GM19351 (cell line): Measurements from ENCODE around the gene EYA2.
"Not testable (repeated sequence)": the region's sequence is repeated elsewhere in the genome, so short reads cannot be mapped to it uniquely, and the experiment has no call there.

Experiments used
- ATAC-seq: cut with Tn5 transposase; IDR thresholded peaks from one replicate; pipeline ENCODE4 v1.9.1; 2021; ENCODE audit warnings: mild to moderate bottlenecking, moderate library complexity; ENCODE audit not compliant: unreplicated experiment

Gene EYA2

DNA sequence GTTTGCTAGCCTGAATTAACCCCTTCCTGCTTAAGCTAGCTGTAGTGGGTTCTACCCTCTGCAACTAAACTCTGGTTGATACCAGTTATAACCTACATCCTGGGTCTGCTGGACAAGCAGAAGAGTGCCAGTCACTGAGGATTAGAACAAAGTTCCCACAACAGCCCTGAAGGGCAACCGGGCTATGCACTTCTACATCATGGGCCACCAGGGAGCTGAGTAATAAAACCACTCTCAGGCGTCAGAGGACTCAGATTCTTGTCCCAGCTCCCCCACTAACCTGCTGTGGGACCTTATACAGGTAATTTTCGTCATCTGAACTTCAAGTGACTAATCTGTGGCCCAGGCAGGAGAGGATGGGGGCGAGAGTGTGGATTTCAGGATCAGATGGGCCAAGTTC is 56.8 kb downstream of the EYA2 start:
- no peak for ATAC-seq

DNA sequence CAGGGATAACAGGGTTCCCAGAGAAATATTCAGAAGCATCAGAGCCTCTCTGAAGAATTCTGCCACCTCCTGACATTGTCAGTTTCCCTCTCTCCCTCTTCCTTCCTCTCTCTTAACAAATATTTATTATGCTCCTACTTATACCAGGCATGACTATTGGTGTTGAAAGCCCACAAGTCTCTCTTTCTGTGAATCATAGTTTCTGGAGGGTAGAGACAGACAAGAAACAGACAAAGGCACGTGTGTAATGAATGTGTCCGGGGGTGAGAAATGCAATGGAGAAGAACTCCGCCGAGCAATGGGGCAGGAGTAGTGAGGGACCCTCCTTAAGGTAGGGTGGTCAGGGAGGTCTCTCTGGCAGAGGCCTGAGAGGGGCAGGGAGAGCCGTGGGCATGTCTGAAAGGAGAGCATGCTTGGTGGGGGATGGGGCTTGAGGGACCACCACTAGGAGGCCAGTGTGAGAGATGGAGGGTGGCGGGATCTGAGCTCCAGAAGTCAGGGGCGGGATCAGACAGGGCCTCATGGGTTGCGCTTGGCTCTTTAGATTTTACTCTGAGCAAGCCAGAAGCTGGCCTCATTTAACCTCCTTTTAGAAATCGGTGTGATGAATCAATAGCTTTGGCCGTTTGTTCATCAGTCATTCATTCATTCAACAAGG is 57.3 kb downstream of the EYA2 start:
- ATAC-seq, result no peak

DNA sequence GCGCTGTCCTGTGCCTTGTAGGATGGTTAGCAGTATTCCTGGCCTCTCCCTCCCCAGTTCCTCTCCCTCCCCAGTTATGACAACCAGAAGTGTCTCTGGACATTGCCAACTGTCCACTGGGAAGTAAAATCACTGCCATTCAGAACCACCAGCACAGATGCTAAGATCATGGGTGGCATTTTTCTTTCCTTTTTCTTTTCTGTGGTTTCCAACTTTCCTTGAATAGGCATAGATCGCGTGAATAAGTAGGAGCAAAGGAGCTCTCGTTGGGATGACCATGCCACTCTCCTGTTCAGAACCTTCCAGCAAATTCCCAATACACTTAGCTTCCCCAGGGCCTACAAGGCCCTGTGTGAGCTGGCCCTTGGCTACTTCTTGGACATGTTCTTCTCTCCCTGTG is 59.0 kb downstream of the EYA2 start:
- no peak for ATAC-seq

DNA sequence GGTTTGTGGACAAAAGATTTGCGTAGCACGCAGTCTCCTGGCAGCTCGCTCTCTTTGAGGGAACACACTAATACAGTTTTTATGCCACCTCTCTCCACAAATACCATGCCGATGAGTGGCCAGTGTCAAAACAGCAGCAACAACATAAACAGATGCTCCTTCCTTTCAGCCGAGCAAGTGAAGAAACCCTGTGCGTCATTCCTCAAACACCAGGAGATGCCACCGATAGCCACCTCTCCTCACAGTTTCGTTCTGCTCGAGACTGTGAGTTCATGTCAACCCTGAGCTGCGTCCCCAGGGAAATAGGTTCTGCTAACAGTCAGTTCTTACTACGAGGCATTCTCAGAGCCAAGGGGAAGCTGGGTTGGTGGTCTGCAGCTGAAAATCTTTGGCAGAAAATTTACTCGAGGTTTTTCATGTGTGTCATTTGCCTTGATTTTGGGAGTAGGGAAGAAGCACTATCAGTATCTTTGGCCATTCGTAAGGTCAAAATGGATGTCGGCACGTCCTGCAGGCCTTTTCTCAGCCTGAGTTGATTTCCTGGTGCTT is 59.9 kb downstream of the EYA2 start:
- ATAC-seq, result no peak

DNA sequence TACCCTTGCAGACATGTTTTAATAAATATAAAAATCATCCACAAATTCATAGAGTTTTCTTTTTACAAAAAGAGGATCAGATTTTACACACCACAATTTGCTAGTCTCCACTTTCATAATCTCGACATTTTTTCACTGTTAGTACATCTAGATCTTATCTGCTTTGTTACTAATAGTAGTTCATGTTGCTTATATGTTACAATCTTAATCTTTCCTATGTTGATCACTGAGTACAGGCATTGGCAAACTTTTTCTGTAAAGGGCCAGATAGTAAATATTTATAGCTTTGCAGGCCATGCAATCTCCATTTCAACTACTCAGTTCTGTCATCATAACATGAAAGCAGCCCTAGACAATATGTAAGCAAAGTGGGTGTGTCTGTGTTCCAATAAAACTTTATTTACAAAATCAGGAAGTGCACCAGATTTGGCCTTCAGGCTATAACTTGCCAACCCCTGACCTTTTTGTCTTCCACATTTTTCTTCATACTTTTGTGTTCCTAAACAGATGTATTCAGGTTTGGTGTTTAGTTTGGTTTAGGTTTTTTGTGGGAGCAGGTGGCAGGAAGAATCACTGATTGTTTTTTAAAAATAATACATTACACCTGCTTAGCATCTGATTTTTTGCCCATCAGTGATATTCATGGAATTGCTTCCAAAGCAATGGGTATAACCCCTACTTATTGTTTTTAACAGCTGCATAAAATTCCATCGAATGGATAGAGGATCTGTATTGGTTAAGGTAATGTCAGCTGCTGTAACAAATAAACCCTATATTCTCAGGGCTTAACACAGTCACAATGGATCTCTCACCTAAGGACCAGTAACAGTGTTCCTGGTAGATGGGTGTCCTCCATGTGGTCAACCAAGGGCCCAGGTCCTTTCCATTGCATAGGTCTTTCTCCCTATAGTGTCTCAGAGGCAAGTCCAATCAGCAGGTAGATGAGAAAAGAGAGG is 61.2 kb downstream of the EYA2 start:
- no peak for ATAC-seq

DNA sequence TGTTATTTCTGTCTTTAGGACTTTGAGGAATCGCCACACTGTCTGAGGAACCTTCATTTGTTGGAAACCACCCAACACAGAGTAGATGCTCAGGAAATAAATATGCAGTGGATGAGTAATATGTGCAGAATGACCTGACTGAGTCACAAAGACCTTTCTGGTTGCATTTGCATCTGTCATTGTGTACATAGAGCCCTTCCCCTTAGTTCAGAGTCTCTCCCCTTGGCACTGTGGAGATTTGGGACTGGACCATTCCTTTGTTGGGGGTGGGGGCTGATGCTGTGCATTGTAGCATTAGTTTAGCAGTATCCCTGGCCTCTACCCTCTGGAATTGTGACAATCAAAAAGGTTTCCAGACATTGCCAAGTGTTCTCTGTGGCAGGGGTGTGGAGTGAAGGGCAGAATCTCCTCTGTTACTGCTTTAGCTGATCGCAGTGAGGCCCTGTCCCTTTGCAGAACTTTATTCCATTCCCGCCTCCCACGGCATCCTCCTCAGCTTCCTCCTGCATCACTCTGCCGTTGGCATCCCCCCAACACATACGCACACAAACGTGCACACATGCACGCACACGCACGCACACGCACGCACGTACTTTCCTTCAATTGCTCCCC is 64.5 kb downstream of the EYA2 start:
- ATAC-seq, result no peak

DNA sequence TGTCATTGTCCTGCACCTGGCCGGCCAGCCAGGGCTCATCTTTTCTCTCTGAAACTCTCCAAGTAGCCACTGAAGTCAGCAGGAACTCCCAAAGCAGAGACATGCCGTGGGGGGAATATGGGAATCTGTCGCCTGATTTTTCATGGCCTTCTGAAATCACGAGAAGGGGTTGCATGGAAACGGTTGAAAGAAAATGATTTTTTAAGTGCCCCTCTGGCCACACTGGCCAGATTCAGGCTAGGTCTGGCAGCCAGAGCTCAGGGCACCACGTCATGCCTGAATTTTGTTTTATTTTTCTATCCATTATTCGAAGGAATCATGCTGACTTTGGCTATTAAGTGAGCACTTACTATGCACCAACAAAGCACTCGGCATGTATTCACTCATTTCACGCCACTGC is 65.2 kb downstream of the EYA2 start:
- no peak for ATAC-seq

DNA sequence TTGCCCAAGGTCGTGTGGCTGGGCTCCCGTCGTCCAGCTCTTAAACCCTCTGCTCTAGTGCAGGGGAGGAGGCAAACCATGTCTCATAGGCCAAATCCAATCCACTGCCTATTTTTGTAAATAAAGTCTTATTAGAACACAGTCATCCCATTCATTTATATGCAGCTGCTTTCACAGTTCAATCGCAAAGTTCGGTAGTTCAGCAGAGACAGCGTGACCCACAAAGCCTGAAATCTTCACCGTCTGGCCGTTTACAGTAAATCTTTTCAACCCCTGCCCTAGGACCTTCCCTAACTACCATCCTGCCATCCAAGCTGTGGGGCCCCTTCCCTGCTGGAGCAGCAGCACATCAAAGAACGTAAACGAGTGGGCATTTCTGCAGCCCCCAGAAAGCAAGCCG is 65.9 kb downstream of the EYA2 start:
- no peak for ATAC-seq

DNA sequence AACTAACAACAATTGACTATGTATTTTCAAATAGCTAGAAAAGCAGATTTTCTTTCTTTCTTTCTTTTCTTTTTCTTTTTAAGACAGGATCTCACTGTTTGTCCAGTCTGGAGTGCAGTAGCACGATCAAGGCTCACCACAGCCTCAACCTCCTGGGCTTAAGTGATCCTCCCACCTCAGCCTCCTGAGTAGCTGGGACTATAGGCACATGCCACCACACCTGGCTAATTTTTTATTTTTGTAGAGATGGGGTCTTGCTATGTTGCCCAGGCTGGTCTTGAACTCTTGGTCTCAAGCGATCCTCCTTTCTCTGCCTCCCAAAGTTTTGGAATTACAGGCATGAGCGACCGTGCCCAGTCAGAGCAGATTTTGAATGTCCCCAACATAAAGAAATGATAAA is 67.3 kb downstream of the EYA2 start:
- ATAC-seq, result not testable (repeated sequence)

DNA sequence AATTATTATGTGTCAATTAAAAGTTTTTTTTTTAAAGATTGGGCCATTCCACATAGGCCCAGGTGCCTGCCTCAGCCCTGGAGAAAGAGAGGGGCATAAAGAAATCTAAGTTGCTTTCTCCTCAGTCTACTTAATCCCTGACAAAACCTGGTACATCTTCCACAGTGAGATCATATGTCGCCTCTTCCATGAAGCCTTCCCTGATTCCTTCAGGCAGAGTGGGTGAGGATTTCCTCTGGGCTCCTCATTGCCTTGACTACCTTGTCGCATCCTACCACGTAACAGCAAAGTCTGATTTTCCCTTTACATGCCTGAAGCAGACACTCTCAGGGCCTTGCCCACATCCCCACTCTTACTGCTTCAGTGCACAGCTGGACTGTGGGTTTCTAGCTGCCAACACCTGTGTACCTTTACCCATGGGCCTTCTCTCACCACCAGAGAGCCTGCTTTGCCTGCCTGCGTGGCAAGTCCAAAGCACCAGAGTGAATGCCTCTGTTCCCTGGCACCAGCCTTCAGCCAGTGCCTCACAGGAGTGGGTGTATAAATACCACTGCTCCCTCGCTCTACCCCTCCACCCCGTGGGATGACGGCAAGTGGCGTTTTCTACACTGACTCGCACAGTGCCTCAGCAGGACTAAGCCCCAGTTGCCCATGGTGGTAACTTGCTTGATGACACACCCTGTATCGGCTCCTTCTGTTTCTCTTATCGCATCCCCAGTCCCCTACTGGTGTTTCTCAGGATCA is 68.0 kb downstream of the EYA2 start:
- no peak for ATAC-seq

DNA sequence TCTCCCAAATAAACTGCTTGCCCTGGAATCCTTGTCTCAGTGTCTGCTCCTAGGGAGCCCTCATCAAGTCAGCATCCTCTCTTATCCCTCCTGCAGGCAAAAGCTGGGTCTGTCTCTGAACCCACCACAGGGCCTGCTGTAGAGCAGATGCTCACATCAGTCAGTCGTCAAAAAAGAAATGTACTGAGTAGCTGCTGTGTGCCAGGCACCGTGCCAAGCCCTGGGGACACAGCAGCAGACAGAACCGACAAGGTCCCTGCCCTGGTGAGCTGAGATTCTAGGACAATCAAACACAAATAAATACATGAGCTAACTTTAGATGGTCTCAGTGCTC is 68.5 kb downstream of the EYA2 start:
- no peak for ATAC-seq

DNA sequence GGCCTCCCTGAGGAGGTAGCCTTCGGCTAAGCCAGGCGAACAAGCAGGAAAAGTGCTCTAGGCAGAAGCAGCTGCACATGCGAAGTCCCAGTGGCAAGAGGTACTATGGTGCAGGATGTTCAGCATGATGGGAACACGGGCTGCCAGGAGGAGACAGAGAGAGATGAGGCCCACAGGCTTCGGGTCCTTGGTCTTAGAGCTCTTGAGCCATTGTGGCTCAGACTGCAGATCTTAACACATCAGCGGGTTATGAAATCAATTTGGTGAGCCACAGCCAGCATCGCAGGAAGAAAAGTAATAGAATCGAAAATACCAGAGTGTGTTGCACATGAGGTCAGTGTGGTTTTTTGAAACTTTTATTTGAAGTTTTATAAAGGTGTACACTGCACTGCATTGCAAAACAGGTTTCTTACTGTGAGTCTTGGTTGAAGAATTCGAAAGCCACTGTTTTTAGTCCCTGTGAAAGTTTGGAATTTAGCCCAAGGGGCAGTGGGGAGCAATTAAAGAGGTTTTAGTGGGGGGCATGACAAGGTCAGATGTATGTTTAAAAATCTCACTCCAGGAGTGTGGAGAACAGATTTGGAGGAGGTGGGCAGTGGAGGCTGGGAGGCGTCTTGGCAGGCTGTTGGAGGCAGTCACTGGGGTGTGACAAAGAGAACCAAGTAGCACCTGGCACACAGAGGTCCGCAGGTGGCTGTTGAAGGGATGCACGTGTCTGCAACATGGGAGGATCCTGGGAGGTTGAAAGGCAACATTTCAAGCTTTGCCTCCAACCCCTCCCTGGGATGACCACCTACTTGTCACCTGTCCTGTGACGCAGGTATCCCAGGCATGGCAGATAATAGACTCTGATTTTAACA is 69.3 kb downstream of the EYA2 start:
- ATAC-seq, result no peak

DNA sequence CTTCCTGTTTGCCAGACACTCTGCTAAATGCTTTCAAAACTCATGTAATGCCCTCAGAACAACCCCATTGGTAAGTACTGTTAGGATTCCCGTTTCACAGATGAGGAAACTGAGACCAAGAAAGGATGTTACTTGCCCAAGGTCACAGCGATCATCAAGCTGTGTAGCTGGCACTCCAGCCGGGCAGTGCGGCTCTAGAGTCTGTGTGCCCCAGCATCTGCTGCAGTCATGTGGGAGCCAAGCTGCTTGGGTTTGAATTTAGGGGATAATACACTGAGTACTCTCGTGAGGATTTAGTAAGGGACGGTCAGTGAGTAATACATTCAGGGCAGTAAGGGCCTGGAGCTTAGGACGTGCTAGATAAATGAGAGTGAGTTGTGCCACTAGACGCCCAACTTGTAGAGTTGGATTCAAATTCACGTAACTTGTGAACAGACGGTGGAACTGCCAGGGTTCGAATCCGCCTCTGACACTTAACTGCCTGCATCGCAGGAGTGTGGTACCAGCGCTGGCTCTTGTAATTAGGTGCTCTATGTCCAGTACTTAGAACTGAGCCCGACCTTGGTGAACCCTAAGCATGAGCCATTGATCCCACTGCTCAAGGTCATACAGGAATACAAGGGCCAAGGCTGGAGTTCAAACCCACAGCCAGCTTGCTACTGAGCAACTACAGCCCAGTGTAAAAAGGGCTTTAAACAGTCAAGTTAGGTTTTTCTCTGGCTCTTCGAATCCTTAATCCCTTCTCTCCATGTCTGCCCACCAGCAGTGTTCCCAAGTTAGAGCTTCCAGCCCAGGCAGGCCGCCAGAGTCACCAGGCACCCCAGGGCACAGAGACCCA is 70.2 kb downstream of the EYA2 start:
- ATAC-seq, result no peak

DNA sequence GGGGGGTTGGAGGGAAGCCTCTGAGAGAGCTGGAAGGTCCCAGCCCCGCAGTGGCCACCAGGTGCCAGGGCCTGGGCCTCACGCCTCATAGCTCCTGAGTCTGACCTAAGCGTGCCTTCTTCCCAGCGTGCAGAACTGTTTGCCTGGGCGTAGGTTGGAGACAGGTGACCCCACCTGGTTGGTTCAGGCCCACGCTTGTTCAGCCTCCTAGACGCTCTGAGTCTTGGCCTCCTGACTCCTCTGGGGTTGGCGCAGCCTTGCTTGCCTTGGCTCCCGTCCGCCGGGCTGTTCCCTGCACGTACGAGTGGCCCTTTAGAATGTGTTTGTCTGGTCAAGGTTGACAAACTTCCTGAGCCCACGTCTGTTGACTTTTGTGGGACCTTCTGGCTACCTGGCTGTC is 70.8 kb downstream of the EYA2 start:
- no peak for ATAC-seq

DNA sequence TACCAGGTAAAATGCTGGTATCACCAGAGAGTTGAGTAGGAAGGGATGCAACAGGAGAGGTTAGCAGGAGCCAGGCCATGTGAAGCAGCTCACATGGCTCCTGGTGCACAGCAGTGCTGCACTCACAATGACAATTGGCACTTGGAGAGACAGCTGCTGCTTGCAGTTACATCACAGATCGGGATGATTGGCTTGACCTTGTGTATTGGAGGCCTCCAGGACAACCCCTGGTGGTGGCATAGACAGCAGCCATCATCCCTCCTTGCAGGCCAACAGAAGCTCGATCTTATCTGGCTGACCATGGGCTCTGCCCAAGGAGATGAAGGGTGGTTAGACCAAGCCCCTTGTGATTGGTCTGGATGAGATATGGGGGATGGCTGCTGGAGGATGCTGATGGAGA is 73.0 kb downstream of the EYA2 start:
- ATAC-seq, result no peak

DNA sequence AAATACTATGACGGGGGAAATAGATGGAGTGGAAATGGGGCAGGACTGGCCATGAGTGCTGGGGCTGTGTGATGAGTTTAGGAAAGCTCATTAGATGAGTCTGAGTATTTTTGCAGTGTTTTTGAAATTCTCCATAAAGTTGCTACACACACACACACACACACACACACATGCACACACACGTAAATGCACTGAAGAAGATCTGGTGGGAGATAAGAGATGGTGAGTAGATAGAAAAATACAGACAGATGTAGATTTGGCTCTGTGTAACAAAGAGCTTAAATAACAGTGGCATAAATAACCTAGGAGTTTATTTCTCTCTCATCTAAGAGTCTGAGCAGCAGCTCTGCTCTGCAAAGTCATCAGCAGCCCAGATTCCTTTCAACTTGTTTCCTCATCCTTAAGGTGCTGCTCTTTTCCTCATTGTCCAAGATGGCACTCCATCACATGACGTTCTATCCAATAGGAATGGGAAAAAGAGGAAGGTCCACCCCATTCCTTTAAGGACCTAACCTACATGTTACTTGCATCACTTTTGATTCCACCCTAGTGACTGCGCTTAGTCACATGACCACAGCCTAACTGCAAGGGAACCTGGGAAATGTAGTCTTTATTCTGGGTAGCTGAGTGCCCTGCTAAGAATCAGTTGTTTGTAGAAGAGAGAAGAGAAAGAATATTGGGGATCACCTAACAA is 76.4 kb downstream of the EYA2 start:
- no peak for ATAC-seq

DNA sequence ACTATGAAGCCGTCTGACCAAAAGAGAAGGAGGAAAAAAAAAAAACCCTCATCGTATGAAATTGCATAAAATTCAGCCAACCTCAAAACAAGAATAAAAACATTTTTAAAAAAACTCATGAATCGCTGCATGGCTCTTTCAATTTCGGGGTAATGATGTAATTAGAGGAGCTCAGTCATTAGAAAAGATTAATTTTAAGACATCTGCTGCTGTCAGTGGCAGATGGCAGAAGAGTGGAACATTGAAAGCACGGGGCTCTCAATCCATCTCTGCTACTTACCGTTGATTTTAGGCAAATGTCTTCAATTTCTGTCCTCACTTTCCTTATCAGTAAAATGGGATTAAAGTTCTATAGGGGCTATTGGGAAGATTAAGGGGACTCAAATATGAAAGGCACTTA is 79.1 kb downstream of the EYA2 start:
- no peak for ATAC-seq

DNA sequence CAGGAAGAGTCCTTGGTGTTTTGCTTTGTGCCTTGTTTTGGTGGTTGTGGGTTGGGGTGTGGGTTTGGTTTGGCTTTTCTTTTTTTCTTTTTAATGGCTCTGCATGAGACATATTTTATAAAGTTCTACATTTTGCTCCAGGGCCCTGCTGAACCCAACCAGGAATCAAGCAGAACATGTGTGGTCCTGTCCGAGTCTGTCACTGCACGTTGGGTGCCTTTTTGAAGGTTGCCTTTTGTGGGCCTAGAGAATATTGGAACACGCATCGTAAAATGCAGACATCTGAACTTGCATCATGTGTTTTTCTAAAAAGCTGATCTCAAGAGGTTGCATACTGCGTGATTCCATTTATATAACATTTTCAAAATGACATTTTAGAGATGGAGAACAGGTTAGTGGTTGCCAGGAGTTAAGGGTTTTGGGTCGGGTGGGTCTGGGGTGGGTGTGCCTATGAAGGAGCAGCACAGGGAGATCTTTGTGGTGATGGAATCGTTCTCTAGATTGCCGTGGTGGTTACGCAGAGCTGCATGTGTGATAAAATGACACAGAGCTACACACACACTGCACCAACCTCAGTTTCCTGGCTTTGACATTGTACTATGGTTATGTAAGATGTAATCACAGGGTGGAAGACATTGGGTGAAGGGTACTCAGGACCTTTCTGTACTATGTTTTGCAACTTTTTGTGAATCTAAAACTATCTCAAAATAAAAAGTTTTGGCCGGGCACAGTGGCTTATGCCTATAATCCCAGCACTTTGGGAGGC is 80.2 kb downstream of the EYA2 start:
- ATAC-seq, result no peak
